Erythroblast (primary cell): ENCODE results near the gene PSORS1C2.
"Not testable (repeated sequence)": the region's sequence is repeated elsewhere in the genome, so short reads cannot be mapped to it uniquely, and the experiment has no call there.

Experiments used
- GATA1 ChIP-seq: IDR thresholded peaks from 2 replicates; pipeline ENCODE4 v1.6.1; 2011; ENCODE audit warnings: low read depth, mild to moderate bottlenecking, control low read depth, low read length, moderate library complexity
- POLR2A ChIP-seq: IDR thresholded peaks from 2 replicates; pipeline ENCODE4 v1.6.1; 2011; ENCODE audit warnings: mild to moderate bottlenecking, low read length

DNA sequence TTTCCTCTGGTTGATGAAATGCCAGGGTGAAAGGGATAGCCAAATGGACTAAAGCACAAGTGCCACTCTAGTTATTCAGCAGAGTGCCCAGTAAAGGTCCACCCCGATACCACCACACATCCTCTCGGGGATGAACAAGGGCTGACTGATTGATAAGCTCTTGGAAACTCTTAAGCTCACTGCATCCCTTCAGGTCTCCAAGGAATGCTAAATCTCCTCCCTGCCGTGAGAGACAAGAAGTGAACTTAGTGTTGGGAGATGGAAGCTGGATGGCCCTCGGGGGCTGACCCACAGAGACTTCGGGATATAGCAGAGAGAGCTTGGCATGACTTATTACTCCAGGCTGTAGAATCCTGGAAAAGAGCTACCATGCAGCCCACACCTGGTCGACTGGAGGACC lies 45.0 kb upstream of the PSORS1C2 start:
- TF ChIP-seq POLR2A, GATA1: not testable (repeated sequence)
